ENCODE results near the gene THRAP3.

THRAP3 gene

DNA sequence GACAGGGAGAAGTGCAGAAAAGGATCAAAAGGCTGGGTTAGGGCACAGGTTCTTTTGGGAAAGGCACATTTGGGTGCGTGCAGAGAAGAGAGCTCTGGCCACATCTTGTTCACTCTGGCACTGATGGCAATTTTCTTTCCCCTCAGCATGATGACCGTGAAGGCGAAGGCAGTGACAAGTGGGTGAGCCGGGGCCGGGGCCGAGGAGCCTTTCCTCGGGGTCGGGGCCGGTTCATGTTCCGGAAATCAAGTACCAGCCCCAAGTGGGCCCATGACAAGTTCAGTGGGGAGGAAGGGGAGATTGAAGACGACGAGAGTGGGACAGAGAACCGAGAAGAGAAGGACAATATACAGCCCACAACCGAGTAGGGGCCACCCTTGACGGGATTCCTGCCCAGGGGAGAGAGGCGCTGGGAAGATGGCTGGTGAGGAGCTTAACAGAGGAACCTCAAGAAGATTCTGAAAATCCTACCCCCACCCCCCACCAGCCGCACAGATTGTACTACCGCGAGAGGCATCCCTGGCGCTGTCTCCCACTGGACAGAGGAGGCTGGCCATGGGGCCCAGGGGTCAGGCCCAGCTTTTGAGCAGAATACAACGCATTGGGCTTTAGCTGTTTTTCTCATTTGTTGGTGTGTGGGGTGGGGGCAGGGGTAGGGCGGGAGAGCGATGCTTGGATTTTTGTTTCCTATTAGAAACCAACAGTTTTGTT lies 79.6 kb downstream of the THRAP3 start:
- ATAC-seq (ENCODE audit: low read depth): no peak
- no peak for TF ChIP-seq CTCF (IDR thresholded peaks at IDR 0.05; ENCODE audit: poor library complexity, severe bottlenecking)

DNA sequence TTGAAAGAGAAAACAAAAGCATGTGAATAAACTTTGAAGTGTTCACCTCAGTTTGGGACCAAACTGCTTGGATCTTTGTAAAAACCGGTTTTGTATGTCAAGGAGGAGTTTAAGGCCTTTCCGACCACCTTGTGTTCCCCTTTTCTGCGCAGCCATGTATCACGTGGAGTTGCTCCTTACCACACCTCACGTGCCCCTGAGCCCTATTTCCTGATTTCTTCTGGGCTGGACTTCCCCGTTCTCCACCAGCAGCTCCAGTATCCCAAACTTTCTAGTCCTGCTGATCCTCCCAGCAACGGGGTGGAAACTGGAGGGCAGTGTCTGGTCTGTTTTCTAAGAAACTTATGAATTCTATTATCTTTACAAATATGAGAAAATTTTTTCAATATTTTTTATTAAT lies 80.3 kb downstream of the THRAP3 start:
- H3K27ac ChIP-seq (ENCODE audit: poor library complexity, severe bottlenecking): peak overlapping the region; percentile 87
- H3K36me3 ChIP-seq (ENCODE audit: low read depth): peaks cover 60% of the 10 kb centered on the region
- peaks cover 20% of the 10 kb centered on the region for H3K4me1 ChIP-seq (ENCODE audit: insufficient read depth, poor library complexity, severe bottlenecking)
- H3K27me3 ChIP-seq (ENCODE audit: insufficient read depth, poor library complexity, severe bottlenecking): no peaks in the 10 kb centered on the region
- no peak for DNase-seq (ENCODE audit: low spot score)
- H3K9me3 ChIP-seq (ENCODE audit: severe bottlenecking): no peaks in the 10 kb centered on the region
- ATAC-seq (ENCODE audit: low read depth): no peak
- no peak overlapping the region for H3K4me3 ChIP-seq (ENCODE audit: severe bottlenecking)
- no peak for TF ChIP-seq CTCF (IDR thresholded peaks at IDR 0.05; ENCODE audit: poor library complexity, severe bottlenecking)

More for the DNA sequence above, 79.6 kb downstream of the THRAP3 start:
- peaks cover 22% of the 10 kb centered on the region for H3K4me1 ChIP-seq (ENCODE audit: insufficient read depth, poor library complexity, severe bottlenecking)
- H3K27me3 ChIP-seq (ENCODE audit: insufficient read depth, poor library complexity, severe bottlenecking): no peaks in the 10 kb centered on the region
- DNase-seq (ENCODE audit: low spot score): no peak
- H3K4me3 ChIP-seq (ENCODE audit: severe bottlenecking): no peak overlapping the region
- no peaks in the 10 kb centered on the region for H3K9me3 ChIP-seq (ENCODE audit: severe bottlenecking)
- peaks cover 60% of the 10 kb centered on the region for H3K36me3 ChIP-seq (ENCODE audit: low read depth)
- H3K27ac ChIP-seq (ENCODE audit: poor library complexity, severe bottlenecking): no peak overlapping the region

- no peak for TF ChIP-seq CTCF (IDR thresholded peaks at IDR 0.05; ENCODE audit: poor library complexity, severe bottlenecking)
- no peaks in the 10 kb centered on the region for H3K9me3 ChIP-seq (ENCODE audit: severe bottlenecking)
- H3K27ac ChIP-seq (ENCODE audit: poor library complexity, severe bottlenecking): peak overlapping the region; percentile 87
- ATAC-seq (ENCODE audit: low read depth) (no peak), DNase-seq (ENCODE audit: low spot score) (no peak)
- H3K4me1 ChIP-seq (ENCODE audit: insufficient read depth, poor library complexity, severe bottlenecking): peaks cover 16% of the 10 kb centered on the region
- H3K36me3 ChIP-seq (ENCODE audit: low read depth): peaks cover 64% of the 10 kb centered on the region
- no peak overlapping the region for H3K4me3 ChIP-seq (ENCODE audit: severe bottlenecking)
- no peaks in the 10 kb centered on the region for H3K27me3 ChIP-seq (ENCODE audit: insufficient read depth, poor library complexity, severe bottlenecking)
These were observed 81.0 kb downstream of the THRAP3 start for GRCh38 chr1:36304970-36305914.

DNA sequence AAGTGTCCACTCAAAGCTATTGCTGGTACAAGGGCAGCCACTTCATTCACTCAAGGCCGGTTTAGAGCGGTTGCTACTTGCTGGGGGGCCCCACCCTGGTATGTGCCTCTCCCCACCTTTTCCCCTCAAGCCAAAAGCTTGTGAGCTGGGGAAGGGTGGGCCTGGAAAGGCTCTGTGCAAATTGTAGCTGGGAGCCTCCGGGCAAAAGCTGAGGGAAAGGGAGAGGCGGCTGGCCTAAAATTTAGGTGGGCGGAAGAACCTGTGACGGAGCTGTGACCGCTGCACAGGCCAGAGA lies 81.6 kb downstream of the THRAP3 start:
- TF ChIP-seq CTCF (IDR thresholded peaks at IDR 0.05; ENCODE audit: poor library complexity, severe bottlenecking): no peak
- DNase-seq (ENCODE audit: low spot score) (no peak), ATAC-seq (ENCODE audit: low read depth) (peak; percentile 14)
- Histone ChIP-seq H3K9me3 (ENCODE audit: severe bottlenecking) (no peaks in the 10 kb centered on the region), H3K4me3 (ENCODE audit: severe bottlenecking) (peak overlapping the region; percentile 58), H3K27ac (ENCODE audit: poor library complexity, severe bottlenecking) (peak overlapping the region; percentile 87), H3K4me1 (ENCODE audit: insufficient read depth, poor library complexity, severe bottlenecking) (peaks cover 10% of the 10 kb centered on the region), H3K36me3 (ENCODE audit: low read depth) (peaks cover 63% of the 10 kb centered on the region), H3K27me3 (ENCODE audit: insufficient read depth, poor library complexity, severe bottlenecking) (no peaks in the 10 kb centered on the region)
